ENCODE measurements around the gene ATRN.

Gene ATRN

DNA sequence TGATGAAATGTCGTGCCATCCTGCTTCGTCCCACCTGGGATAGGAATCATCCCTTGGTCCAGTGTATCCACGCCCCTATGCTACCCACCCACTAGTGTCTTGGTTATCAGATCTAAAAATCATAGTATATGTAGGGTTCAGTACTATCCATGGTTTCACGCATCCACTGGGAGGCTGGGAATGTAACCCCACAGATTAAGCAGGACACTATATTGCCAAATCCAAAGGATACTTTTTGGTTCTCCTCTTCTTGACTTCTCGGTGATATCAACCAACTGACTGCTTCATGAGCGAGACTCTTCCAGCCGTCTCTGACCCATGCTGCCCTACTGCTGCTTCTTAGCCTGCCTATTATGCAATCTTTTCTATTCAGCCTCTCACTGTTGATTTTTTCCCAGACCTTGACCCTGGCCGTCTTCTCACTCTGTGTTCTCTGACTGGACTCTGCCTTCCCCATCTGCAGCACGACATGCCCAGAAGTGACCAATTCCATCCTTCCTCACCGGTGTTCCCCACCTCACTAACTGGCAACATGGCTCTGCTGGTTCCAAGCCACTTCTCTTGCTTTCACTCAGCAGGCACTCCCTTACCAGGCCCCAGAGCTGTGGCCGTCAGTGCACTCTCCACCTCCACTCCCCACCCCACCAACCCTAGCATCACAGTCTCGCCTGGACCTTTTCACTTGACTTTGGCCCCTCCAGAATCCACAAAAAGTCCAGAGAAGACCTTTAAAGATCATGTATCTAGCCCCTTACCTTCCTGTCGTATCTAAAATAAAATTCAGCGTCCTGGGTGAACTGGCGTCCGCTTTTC lies 157.9 kb downstream of the ATRN start:
- H3K4me1 Mint-ChIP-seq (ENCODE audit: low read depth), result no peaks in the 10 kb centered on the region
- no peaks in the 10 kb centered on the region for H3K27me3 Mint-ChIP-seq
- no peak overlapping the region for H3K4me3 Mint-ChIP-seq
- peaks cover 32% of the 10 kb centered on the region for H3K36me3 Mint-ChIP-seq (ENCODE audit: low read depth)
- H3K9me3 Mint-ChIP-seq, result no peaks in the 10 kb centered on the region
- DNase-seq, result no peak
- no peak overlapping the region for H3K27ac Mint-ChIP-seq

DNA sequence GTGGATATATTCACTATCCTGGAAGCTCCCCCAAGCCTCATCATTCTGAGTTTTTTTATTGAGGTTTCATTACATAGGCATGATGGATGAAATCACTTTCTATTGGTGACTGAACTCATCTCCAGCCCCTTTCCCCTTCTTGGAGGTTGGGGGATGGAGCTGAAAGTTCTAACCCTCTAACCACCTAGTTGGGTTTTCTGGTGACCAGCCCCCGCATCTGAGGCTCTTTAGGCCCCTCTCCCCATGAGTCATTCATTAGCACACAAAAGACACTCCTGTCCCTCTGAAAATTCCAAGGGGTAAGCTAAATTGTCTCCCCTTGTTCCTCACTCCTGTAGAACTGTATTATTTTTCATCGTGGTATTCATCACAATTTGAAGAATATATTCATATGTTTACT lies 159.1 kb downstream of the ATRN start:
- H3K27ac Mint-ChIP-seq, result no peak overlapping the region
- peaks cover 33% of the 10 kb centered on the region for H3K36me3 Mint-ChIP-seq (ENCODE audit: low read depth)

GRCh38 chr20:3630429-3630828 lies 159.6 kb downstream of the ATRN start:
- H3K4me3 Mint-ChIP-seq, result no peak overlapping the region
- no peaks in the 10 kb centered on the region for H3K4me1 Mint-ChIP-seq (ENCODE audit: low read depth)
- H3K27ac Mint-ChIP-seq, result no peak overlapping the region
- no peaks in the 10 kb centered on the region for H3K9me3 Mint-ChIP-seq
- DNase-seq, result no peak
- no peaks in the 10 kb centered on the region for H3K27me3 Mint-ChIP-seq
- peaks cover 29% of the 10 kb centered on the region for H3K36me3 Mint-ChIP-seq (ENCODE audit: low read depth)

More for the DNA sequence above, 159.1 kb downstream of the ATRN start:
- no peak for DNase-seq
- no peak overlapping the region for H3K4me3 Mint-ChIP-seq
- H3K9me3 Mint-ChIP-seq, result no peaks in the 10 kb centered on the region
- no peaks in the 10 kb centered on the region for H3K27me3 Mint-ChIP-seq
- no peaks in the 10 kb centered on the region for H3K4me1 Mint-ChIP-seq (ENCODE audit: low read depth)

DNA sequence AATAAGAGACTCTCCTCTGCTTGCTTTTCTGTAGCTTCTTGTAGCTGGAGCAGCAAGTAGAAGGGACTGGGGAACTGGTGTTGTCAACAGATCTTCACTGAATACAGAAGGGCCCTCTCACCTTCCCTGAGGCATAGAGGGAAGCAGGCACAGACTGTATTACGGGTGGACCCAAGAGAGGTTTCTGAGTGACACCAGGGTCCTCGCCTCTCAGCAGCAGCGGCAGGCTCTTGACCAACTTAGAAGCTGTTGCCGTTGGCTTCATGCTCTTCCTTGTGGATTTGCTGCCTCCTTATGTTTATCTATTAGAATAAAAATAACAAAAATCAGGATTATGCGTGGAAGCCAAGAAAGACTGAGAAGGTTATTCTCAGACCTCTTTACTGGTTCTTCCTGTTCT lies 160.7 kb downstream of the ATRN start:
- no peak overlapping the region for H3K27ac Mint-ChIP-seq
- peaks cover 26% of the 10 kb centered on the region for H3K36me3 Mint-ChIP-seq (ENCODE audit: low read depth)
- H3K4me3 Mint-ChIP-seq, result no peak overlapping the region
- no peaks in the 10 kb centered on the region for H3K4me1 Mint-ChIP-seq (ENCODE audit: low read depth)
- no peaks in the 10 kb centered on the region for H3K9me3 Mint-ChIP-seq
- no peak for DNase-seq
- H3K27me3 Mint-ChIP-seq, result no peaks in the 10 kb centered on the region

DNA sequence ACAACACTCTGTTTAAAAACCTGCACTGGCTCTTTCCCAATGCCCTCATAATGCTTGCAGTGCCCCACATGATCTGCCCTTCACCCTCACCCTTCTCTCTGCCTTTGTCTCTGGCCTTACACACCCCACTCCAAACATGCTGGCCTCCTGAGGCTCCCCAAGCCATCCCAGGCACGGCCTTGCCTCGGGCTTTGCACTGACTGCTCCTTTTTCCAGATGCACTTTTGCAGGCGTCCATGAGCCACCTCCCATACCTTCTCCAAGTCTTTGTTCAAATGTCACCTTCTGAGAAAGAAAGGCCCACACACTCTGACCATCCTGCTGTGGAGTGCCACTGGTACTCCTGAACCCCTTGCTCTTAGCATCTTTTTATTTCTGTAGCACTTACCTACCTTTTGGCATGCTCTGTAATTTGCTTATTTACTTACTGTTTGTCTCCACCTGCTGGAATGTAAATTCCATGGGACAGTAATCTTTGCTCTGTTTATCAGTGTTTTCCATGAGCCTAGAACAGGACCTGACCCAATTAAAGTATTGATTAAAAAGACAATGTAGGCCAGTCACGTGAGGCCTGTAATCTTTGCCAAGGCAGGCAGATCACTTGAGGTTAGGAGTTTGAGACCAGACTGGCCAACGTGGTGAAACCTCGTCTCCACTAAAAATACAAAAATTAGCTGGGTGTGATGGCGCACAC lies 161.6 kb downstream of the ATRN start:
- Mint-ChIP-seq H3K36me3 (ENCODE audit: low read depth) (peaks cover 19% of the 10 kb centered on the region), H3K9me3 (no peaks in the 10 kb centered on the region), H3K27ac (no peak overlapping the region), H3K4me3 (no peak overlapping the region), H3K27me3 (no peaks in the 10 kb centered on the region), H3K4me1 (ENCODE audit: low read depth) (no peaks in the 10 kb centered on the region)
- DNase-seq, result no peak

DNA sequence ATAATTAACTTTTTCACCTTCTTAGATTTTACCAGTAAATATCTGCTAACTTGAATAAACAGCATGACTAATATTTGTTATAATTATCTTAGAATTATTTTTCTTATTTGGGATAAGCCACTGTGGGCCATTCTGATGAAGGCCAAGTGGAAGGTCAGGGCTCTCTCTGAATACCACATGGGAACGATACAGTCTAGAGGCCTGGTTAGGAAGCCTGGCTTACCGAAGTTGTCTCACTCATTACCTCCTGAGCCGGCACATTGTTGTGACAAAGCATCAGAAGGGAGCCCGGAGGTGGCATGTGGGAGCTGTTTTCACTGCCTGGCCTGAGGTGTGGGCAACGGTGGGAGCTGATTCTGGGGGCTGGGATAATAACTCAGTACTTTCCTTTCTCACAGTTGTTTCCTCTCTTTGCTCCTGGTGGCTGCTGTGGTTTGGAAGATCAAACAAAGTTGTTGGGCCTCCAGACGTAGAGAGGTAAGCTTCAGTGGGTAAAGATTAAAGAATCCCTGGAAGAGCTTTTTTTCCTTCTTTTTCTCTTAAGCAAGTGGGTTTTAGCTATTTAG lies 163.2 kb downstream of the ATRN start:
- H3K27me3 Mint-ChIP-seq, result no peaks in the 10 kb centered on the region
- no peak overlapping the region for H3K27ac Mint-ChIP-seq
- no peaks in the 10 kb centered on the region for H3K4me1 Mint-ChIP-seq (ENCODE audit: low read depth)
- H3K36me3 Mint-ChIP-seq (ENCODE audit: low read depth), result peaks cover 19% of the 10 kb centered on the region
- no peak for DNase-seq
- H3K9me3 Mint-ChIP-seq, result no peaks in the 10 kb centered on the region
- H3K4me3 Mint-ChIP-seq, result no peak overlapping the region

DNA sequence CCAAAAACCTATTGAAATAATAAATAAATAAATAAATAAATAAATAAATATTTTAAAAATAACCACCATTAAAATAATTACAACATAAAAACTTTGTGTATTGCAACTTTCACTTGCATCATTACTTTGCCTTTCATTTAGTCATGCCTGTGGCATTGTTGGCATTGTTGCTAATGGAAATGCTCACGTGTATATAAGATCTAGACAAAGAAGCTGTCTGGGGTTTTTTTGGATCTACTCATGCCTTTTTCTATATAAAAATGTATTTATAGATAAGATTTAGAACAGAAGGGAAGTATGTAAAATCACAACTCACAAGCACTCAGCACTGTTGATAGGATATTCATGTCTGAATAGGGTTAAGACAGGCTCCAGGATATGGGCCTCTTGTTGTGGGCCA lies 164.5 kb downstream of the ATRN start:
- peaks cover 21% of the 10 kb centered on the region for H3K36me3 Mint-ChIP-seq (ENCODE audit: low read depth)
- no peaks in the 10 kb centered on the region for H3K27me3 Mint-ChIP-seq
- no peak overlapping the region for H3K27ac Mint-ChIP-seq
- H3K4me1 Mint-ChIP-seq (ENCODE audit: low read depth), result no peaks in the 10 kb centered on the region
- DNase-seq, result no peak
- no peaks in the 10 kb centered on the region for H3K9me3 Mint-ChIP-seq
- no peak overlapping the region for H3K4me3 Mint-ChIP-seq

GRCh38 chr20:3640259-3640658 lies 169.4 kb downstream of the ATRN start:
- H3K4me3 Mint-ChIP-seq, result no peak overlapping the region
- no peak for DNase-seq
- no peak overlapping the region for H3K27ac Mint-ChIP-seq
- no peaks in the 10 kb centered on the region for H3K4me1 Mint-ChIP-seq (ENCODE audit: low read depth)
- no peaks in the 10 kb centered on the region for H3K27me3 Mint-ChIP-seq
- H3K9me3 Mint-ChIP-seq, result no peaks in the 10 kb centered on the region
- peaks cover 49% of the 10 kb centered on the region for H3K36me3 Mint-ChIP-seq (ENCODE audit: low read depth)

DNA sequence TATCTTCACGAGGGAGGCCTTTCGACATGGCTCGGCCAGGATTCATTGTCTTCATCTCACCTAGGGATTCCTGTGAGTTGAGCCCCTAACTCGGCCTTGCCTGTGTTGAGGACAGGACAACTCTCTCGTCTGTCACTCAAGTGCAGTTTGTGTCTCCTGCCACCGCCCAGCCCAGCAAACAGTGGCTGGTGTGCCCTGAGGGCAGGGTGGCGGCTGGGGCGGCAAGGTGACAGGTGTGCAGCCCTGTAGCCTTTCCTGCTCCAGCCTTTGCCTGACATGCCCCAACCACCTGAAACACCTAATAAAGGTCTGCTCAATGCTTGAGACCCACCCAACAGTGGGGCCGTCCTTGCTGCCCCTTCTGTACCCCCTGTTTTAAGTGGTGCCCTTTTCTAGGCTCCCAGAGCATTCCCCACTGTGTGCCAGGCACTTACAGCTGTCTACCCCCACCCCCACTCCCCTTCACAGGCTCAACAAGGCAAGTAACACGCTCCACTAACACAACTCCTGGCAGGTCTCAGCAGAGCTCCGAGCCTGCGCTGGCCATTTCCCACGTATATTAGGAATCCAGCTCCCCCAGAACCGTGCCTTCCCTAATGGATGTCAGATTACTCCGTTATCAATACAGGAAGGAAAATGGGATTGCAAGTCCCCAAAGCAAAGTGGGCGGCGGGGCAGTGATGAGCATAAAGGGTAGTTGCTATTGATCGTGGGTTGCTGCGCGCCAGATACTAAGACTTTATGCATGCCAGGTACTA lies 174.7 kb downstream of the ATRN start:
- Mint-ChIP-seq H3K9me3 (no peaks in the 10 kb centered on the region), H3K27ac (no peak overlapping the region), H3K4me1 (ENCODE audit: low read depth) (no peaks in the 10 kb centered on the region), H3K4me3 (no peak overlapping the region), H3K36me3 (ENCODE audit: low read depth) (peaks cover 77% of the 10 kb centered on the region), H3K27me3 (no peaks in the 10 kb centered on the region)
- no peak for DNase-seq

DNA sequence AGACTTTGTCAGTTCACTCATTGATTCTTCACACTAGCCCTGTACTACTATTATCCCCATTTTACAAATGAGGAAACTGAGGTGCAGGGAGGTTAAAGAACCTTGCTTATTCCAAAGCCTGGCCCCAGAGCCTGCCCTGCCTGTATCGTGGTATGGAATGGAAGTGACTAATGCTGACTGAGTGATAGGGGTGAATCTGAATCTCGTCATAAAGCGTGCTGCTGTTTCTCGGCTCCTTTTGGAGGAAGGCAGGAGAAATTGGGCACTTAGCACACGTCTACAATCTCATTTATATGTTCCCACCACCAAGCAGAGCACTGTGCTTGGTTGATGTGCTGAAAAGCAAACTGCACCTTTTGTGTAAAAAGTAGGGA lies 175.2 kb downstream of the ATRN start:
- DNase-seq, result no peak
- Mint-ChIP-seq H3K4me1 (ENCODE audit: low read depth) (no peaks in the 10 kb centered on the region), H3K4me3 (no peak overlapping the region), H3K27me3 (no peaks in the 10 kb centered on the region), H3K36me3 (ENCODE audit: low read depth) (peaks cover 71% of the 10 kb centered on the region), H3K27ac (no peak overlapping the region), H3K9me3 (no peaks in the 10 kb centered on the region)

GRCh38 chr20:3646651-3647050 lies 175.8 kb downstream of the ATRN start:
- Mint-ChIP-seq H3K36me3 (ENCODE audit: low read depth) (peaks cover 71% of the 10 kb centered on the region), H3K4me1 (ENCODE audit: low read depth) (no peaks in the 10 kb centered on the region), H3K27me3 (no peaks in the 10 kb centered on the region), H3K9me3 (no peaks in the 10 kb centered on the region), H3K4me3 (no peak overlapping the region), H3K27ac (no peak overlapping the region)
- DNase-seq, result no peak

DNA sequence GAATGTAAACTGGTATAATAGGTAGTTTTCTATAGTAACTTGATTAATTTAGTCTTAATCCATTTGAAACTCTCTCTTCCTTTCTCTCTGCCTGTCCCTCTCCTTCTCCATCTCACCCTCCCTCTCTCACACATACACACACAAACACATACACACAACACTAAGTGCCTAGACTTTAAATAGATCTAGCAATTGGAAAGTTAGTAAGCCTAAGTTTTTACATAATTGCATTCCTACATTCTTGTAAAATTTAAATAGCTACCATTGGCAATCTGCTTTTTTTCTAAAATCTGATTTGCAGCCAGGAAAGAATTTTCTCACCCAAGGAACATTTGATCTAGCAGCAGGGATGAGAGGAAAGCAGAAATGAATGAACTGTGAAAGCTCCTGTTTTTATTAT lies 176.7 kb downstream of the ATRN start:
- no peaks in the 10 kb centered on the region for H3K4me1 Mint-ChIP-seq (ENCODE audit: low read depth)
- peaks cover 69% of the 10 kb centered on the region for H3K36me3 Mint-ChIP-seq (ENCODE audit: low read depth)
- no peak overlapping the region for H3K4me3 Mint-ChIP-seq
- H3K9me3 Mint-ChIP-seq, result no peaks in the 10 kb centered on the region
- no peaks in the 10 kb centered on the region for H3K27me3 Mint-ChIP-seq
- no peak overlapping the region for H3K27ac Mint-ChIP-seq
- no peak for DNase-seq

DNA sequence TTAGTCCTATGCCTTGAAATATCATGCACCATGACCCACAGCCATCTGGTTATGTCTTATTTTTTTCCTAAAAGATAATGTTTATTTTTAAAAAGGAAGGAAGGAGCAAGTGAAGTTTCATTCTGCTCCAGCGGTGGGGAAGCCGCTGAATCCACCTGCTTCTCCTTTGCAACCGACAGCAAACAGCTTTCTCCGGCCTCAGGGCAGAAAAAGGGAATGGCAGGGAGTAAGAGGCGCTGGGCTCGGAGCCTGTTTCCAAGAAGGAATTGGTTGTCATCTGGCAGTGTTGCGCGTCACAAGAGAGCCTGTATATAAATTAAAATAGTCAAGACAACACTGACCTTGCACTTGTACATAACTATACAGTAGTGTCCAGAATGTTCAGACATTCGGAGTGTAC lies 178.1 kb downstream of the ATRN start:
- no peak for DNase-seq
- no peaks in the 10 kb centered on the region for H3K4me1 Mint-ChIP-seq (ENCODE audit: low read depth)
- no peaks in the 10 kb centered on the region for H3K27me3 Mint-ChIP-seq
- H3K36me3 Mint-ChIP-seq (ENCODE audit: low read depth), result peaks cover 59% of the 10 kb centered on the region
- H3K4me3 Mint-ChIP-seq, result no peak overlapping the region
- H3K9me3 Mint-ChIP-seq, result no peaks in the 10 kb centered on the region
- H3K27ac Mint-ChIP-seq, result no peak overlapping the region

DNA sequence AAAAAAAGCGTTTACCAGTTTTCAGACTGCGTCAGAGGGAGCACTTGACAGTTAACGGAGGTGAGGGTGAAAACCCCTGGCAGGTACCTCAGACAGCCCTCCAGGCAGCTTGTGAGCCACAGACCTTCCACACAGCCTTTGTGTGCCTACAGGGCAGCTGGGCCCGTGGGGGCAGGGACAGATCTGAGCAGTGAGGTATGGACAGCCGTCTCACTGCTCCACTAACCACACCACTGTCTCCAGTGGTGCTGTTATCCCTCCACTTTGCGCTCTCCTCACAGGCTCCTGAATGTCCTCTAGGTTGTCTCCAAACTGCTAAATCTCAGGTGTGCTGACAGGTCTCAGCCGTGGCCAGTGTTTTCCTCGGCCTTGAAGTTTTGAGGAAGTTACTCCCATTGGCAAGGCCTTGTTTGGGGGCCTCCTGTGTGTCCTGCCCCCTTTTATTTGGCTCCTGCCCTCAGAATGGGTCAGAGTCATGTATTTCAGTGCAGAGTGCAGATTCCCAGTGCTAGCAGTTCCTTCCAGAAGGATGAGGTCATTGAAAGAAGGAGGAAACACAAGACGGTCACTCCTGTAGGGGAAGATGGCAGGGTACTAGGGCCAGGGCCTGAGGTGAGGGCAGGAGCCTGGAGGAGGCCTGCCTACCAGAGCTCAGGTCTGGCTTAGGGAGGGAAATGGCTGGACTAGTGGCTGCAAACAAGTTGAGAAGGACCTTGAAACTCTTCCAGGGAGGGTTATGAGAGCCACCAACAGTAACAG lies 180.6 kb downstream of the ATRN start:
- no peak for DNase-seq
- H3K4me1 Mint-ChIP-seq (ENCODE audit: low read depth), result no peaks in the 10 kb centered on the region
- H3K27ac Mint-ChIP-seq, result no peak overlapping the region
- H3K9me3 Mint-ChIP-seq, result no peaks in the 10 kb centered on the region
- no peak overlapping the region for H3K4me3 Mint-ChIP-seq
- no peaks in the 10 kb centered on the region for H3K27me3 Mint-ChIP-seq
- H3K36me3 Mint-ChIP-seq (ENCODE audit: low read depth), result peaks cover 37% of the 10 kb centered on the region
